C4-2B (cell line): ENCODE data around the gene NELL1.

ENCODE experiments used
- CTCF ChIP-seq: fragments of 450-650 bp; conservative IDR thresholded peaks from 2 replicates; pipeline ENCODE4 v1.5.1; 2017; ENCODE audit warnings: mild to moderate bottlenecking
- ZFX ChIP-seq: fragments of 450-650 bp; IDR thresholded peaks from 2 replicates; pipeline ENCODE4 v1.6.1; 2017

- TF ChIP-seq CTCF, result no peak
- TF ChIP-seq ZFX, result no peak
Observed at GRCh38 chr11:20991471-20991870, 322.1 kb downstream of the NELL1 start.
